Nephron (organoid): Measurements from ENCODE around the gene TMIE.

Experiments
- H3K27ac Mint-ChIP-seq, 3 experiments: 2 replicates each; pipeline ENCODE4 v1.8.0; 2020; ENCODE audit warnings: mixed read lengths in 3 of 3, mild to moderate bottlenecking in 2 of 3, moderate library complexity in 1 of 3
- H3K27me3 Mint-ChIP-seq: 2 replicates; pipeline ENCODE4 v1.8.0; 2021; ENCODE audit warnings: low read depth, mild to moderate bottlenecking, moderate library complexity, mixed read lengths
- H3K36me3 Mint-ChIP-seq: 2 replicates; pipeline ENCODE4 v1.8.0; 2020; ENCODE audit warnings: low read depth, mixed read lengths
- H3K4me1 Mint-ChIP-seq: 2 replicates; pipeline ENCODE4 v1.8.0; 2020; ENCODE audit warnings: mixed read lengths
- H3K4me3 Mint-ChIP-seq, 3 experiments: 2 replicates each; pipeline ENCODE4 v1.8.0; 2020; ENCODE audit warnings: mild to moderate bottlenecking in 3 of 3, mixed read lengths in 3 of 3, moderate library complexity in 2 of 3
- H3K9me3 Mint-ChIP-seq: 2 replicates; pipeline ENCODE4 v1.8.0; 2020; ENCODE audit warnings: mixed read lengths
- TF ChIP-seq, protein P1 (sequence below), 3 experiments: fragments of 200-600 bp; sonication (generic); IDR thresholded peaks; one replicate each; pipeline ENCODE4 v1.5.0; 2021; ENCODE audit warnings: antibody characterized with exemption in 3 of 3; ENCODE audit not compliant: unreplicated experiment in 3 of 3

The TMIE gene

DNA sequence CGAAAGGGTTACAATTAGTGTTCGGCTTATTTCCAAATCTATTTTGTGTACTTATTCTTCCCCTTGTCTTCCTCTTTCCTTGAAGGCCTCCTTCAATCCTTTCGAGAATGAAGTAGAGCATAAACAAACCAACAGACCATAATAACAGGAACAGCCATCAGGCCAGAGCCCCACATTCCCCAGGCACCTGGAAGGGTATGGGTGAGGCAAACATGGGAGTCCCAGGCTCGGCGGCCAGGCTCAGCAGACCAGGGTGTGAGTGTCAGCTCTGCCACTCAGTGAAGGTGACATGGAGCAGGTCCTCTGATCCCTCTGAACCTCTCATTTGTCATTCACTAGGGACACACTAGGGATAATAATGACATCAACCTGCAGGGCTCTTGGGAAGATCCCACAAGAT, 21.5 kb upstream of the TMIE start:
- Mint-ChIP-seq H3K27me3 (peaks cover 18% of the 10 kb centered on the region), H3K36me3 (no peaks in the 10 kb centered on the region), H3K9me3 (no peaks in the 10 kb centered on the region), H3K4me1 (peaks cover 6% of the 10 kb centered on the region), H3K27ac (no peak overlapping the region), H3K4me3 (no peak overlapping the region)
- TF ChIP-seq, protein P1, sequence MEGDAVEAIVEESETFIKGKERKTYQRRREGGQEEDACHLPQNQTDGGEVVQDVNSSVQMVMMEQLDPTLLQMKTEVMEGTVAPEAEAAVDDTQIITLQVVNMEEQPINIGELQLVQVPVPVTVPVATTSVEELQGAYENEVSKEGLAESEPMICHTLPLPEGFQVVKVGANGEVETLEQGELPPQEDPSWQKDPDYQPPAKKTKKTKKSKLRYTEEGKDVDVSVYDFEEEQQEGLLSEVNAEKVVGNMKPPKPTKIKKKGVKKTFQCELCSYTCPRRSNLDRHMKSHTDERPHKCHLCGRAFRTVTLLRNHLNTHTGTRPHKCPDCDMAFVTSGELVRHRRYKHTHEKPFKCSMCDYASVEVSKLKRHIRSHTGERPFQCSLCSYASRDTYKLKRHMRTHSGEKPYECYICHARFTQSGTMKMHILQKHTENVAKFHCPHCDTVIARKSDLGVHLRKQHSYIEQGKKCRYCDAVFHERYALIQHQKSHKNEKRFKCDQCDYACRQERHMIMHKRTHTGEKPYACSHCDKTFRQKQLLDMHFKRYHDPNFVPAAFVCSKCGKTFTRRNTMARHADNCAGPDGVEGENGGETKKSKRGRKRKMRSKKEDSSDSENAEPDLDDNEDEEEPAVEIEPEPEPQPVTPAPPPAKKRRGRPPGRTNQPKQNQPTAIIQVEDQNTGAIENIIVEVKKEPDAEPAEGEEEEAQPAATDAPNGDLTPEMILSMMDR (IDR thresholded peaks at IDR 0.05; ENCODE audit: unreplicated experiment in 3 of 3): no peak

DNA sequence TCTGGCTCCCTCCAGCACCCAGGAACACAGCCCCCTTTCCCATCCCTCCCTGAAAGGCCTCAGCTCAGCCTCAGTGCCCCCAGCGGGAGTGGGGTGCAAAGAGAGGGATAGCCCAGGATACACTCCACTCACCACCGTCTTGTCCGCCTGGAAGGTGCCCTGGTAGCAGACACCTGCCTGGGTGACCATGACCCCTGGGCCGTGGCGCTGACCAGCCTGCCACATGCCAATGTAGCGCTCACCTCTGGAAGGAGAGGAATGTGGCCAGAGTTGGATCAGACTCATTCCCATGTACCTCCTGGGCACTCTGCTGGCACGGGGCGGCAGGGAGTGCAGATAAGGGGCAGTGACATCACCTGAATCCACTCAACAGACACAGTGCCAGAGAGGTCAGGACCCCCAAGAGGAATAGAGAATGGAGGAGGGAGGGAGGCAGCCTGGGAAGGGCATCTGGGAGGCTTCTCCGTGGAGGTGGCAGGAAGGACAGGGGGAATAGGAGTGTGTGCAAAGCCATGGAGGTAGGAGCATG, 20.8 kb upstream of the TMIE start:
- TF ChIP-seq, protein P1 (IDR thresholded peaks at IDR 0.05; ENCODE audit: unreplicated experiment in 3 of 3): no peak
- Mint-ChIP-seq H3K9me3 (no peaks in the 10 kb centered on the region), H3K36me3 (no peaks in the 10 kb centered on the region), H3K4me1 (peaks cover 6% of the 10 kb centered on the region), H3K27ac (no peak overlapping the region), H3K4me3 (no peak overlapping the region), H3K27me3 (peaks cover 14% of the 10 kb centered on the region)

DNA sequence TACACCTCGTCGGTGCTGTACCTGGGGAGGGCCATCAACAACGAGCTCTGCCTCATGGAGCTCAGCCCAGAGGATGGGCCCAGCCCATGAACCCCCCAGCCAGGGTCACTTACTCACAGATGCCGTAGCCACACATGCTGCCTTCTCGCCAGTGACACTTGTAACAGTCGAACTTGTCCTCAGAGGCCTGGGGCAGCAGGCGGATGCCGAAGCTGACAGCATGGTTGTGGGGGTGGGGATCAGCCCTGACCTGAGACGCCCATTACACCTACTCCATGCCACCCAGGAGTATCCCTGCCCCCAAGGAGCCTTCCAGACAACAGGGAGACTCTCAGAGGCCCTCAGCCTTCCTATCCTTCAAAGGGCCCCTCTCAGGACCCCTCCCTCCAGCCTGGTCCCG, 19.8 kb upstream of the TMIE start:
- Mint-ChIP-seq H3K9me3 (no peaks in the 10 kb centered on the region), H3K36me3 (no peaks in the 10 kb centered on the region), H3K27me3 (peaks cover 18% of the 10 kb centered on the region), H3K27ac (no peak overlapping the region), H3K4me1 (peaks cover 6% of the 10 kb centered on the region), H3K4me3 (no peak overlapping the region)
- TF ChIP-seq, protein P1 (IDR thresholded peaks at IDR 0.05; ENCODE audit: unreplicated experiment in 3 of 3): no peak

- H3K4me3 Mint-ChIP-seq: no peak overlapping the region
- H3K27ac Mint-ChIP-seq: no peak overlapping the region
- H3K36me3 Mint-ChIP-seq: no peaks in the 10 kb centered on the region
- TF ChIP-seq, protein P1 (IDR thresholded peaks at IDR 0.05; ENCODE audit: unreplicated experiment in 3 of 3): no peak
- peaks cover 18% of the 10 kb centered on the region for H3K27me3 Mint-ChIP-seq
- H3K4me1 Mint-ChIP-seq: peaks cover 6% of the 10 kb centered on the region
- H3K9me3 Mint-ChIP-seq: no peaks in the 10 kb centered on the region
Measured at GRCh38 chr3:46681856-46682540, 19.2 kb upstream of the TMIE start.

- H3K4me3 Mint-ChIP-seq: no peak overlapping the region
- TF ChIP-seq, protein P1 (IDR thresholded peaks at IDR 0.05; ENCODE audit: unreplicated experiment in 3 of 3): no peak
- H3K27me3 Mint-ChIP-seq: peaks cover 20% of the 10 kb centered on the region
- H3K4me1 Mint-ChIP-seq: no peaks in the 10 kb centered on the region
- no peaks in the 10 kb centered on the region for H3K36me3 Mint-ChIP-seq
- H3K9me3 Mint-ChIP-seq: no peaks in the 10 kb centered on the region
- H3K27ac Mint-ChIP-seq: no peak overlapping the region
Measured at GRCh38 chr3:46682974-46683373, 18.2 kb upstream of the TMIE start.

- Mint-ChIP-seq H3K36me3 (no peaks in the 10 kb centered on the region), H3K9me3 (no peaks in the 10 kb centered on the region), H3K27ac (no peak overlapping the region), H3K27me3 (peaks cover 26% of the 10 kb centered on the region), H3K4me1 (no peaks in the 10 kb centered on the region), H3K4me3 (no peak overlapping the region)
- TF ChIP-seq, protein P1 (IDR thresholded peaks at IDR 0.05; ENCODE audit: unreplicated experiment in 3 of 3): no peak
Measured at GRCh38 chr3:46684891-46685290, 16.3 kb upstream of the TMIE start.
